Effector memory CD8-positive, alpha-beta T cell (primary cell): Measurements from ENCODE around the gene KIF1C.
"Not testable (repeated sequence)": the region's sequence is repeated elsewhere in the genome, so short reads cannot be mapped to it uniquely, and the experiment has no call there.

Experiments used
- ATAC-seq: fragments of 150-1000 bp; cut with Tn5 transposase; replicated peaks from 2 replicates; pipeline ENCODE4 v1.10.0; 2021; ENCODE audit warnings: mild to moderate bottlenecking, moderate library complexity
- DNase-seq, 3 experiments: peaks; one replicate each; pipeline ENCODE4 v3.0.0; 2021
- H3K27ac Mint-ChIP-seq, 2 donors: one replicate each; pipeline ENCODE4 v1.8.0; 2022; ENCODE audit warnings: mild to moderate bottlenecking in 2 of 2, mixed read lengths in 2 of 2, moderate library complexity in 2 of 2
- H3K27me3 Mint-ChIP-seq, 2 donors: one replicate each; pipeline ENCODE4 v1.8.0; 2022; ENCODE audit warnings: mixed read lengths in 2 of 2
- H3K36me3 Mint-ChIP-seq: one replicate; pipeline ENCODE4 v1.8.0; 2022; ENCODE audit warnings: mild to moderate bottlenecking, moderate library complexity, mixed read lengths; ENCODE audit not compliant: insufficient read depth
- H3K4me1 Mint-ChIP-seq, 2 donors: one replicate each; pipeline ENCODE4 v1.8.0; 2022; ENCODE audit warnings: low read depth in 2 of 2, mixed read lengths in 2 of 2
- H3K4me3 Mint-ChIP-seq, 2 donors: one replicate each; pipeline ENCODE4 v1.8.0; 2022; ENCODE audit warnings: mild to moderate bottlenecking in 2 of 2, mixed read lengths in 2 of 2, moderate library complexity in 2 of 2
- H3K9me3 Mint-ChIP-seq, 2 donors: one replicate each; pipeline ENCODE4 v1.8.0; 2022; ENCODE audit warnings: mixed read lengths in 2 of 2

Gene KIF1C

GRCh38 chr17:5030168-5030567, 32.4 kb downstream of the KIF1C start:
- not testable (repeated sequence) for DNase-seq, H3K4me3 Mint-ChIP-seq, H3K27me3 Mint-ChIP-seq, H3K36me3 Mint-ChIP-seq, H3K9me3 Mint-ChIP-seq, H3K27ac Mint-ChIP-seq, ATAC-seq
- H3K4me1 Mint-ChIP-seq = peaks cover 15 to 18% of the 10 kb centered on the region in 2 donors

- H3K27ac Mint-ChIP-seq = peak overlapping the region; percentile 87 to 93
- peaks cover 8% of the 10 kb centered on the region for H3K36me3 Mint-ChIP-seq
- H3K4me3 Mint-ChIP-seq = peak overlapping the region; percentile 82 to 86
Measured at GRCh38 chr17:5031365-5032082, 33.8 kb downstream of the KIF1C start.

GRCh38 chr17:5032865-5033264, 35.1 kb downstream of the KIF1C start:
- ATAC-seq (no peak), DNase-seq (no peak)
- Mint-ChIP-seq H3K27ac (peak overlapping the region in 1 of 2 donors; percentile 51), H3K4me1 (peaks cover 15 to 18% of the 10 kb centered on the region in 2 donors), H3K4me3 (peak overlapping the region in 1 of 2 donors; percentile 31), H3K36me3 (peaks cover 8% of the 10 kb centered on the region), H3K9me3 (no peaks in the 10 kb centered on the region), H3K27me3 (no peaks in the 10 kb centered on the region)

More at GRCh38 chr17:5031365-5032082, 33.8 kb downstream of the KIF1C start:
- Mint-ChIP-seq H3K4me1 (peaks cover 15 to 18% of the 10 kb centered on the region in 2 donors), H3K27me3 (no peaks in the 10 kb centered on the region), H3K9me3 (no peaks in the 10 kb centered on the region)
- ATAC-seq = peak; percentile 88
- peak; percentile 84 to 86 (median 85) for DNase-seq

GRCh38 chr17:5033352-5034015, 35.7 kb downstream of the KIF1C start:
- H3K4me1 Mint-ChIP-seq = peaks cover 15 to 18% of the 10 kb centered on the region in 2 donors
- no peaks in the 10 kb centered on the region for H3K9me3 Mint-ChIP-seq
- ATAC-seq (no peak), DNase-seq (no peak)
- peaks cover 8% of the 10 kb centered on the region for H3K36me3 Mint-ChIP-seq
- H3K4me3 Mint-ChIP-seq = peak overlapping the region in 1 of 2 donors; percentile 31
- H3K27me3 Mint-ChIP-seq = no peaks in the 10 kb centered on the region
- H3K27ac Mint-ChIP-seq = no peak overlapping the region

- H3K27ac Mint-ChIP-seq = no peak overlapping the region
- no peaks in the 10 kb centered on the region for H3K27me3 Mint-ChIP-seq
- ATAC-seq (no peak), DNase-seq (no peak)
- peaks cover 15 to 18% of the 10 kb centered on the region in 2 donors for H3K4me1 Mint-ChIP-seq
- peaks cover 8% of the 10 kb centered on the region for H3K36me3 Mint-ChIP-seq
- no peaks in the 10 kb centered on the region for H3K9me3 Mint-ChIP-seq
- no peak overlapping the region for H3K4me3 Mint-ChIP-seq
Measured at GRCh38 chr17:5034063-5034462, 36.3 kb downstream of the KIF1C start.

GRCh38 chr17:5034651-5035050, 36.9 kb downstream of the KIF1C start:
- Mint-ChIP-seq H3K27ac (no peak overlapping the region), H3K4me3 (peak overlapping the region in 1 of 2 donors; percentile 20), H3K9me3 (no peaks in the 10 kb centered on the region), H3K4me1 (peaks cover 15 to 20% of the 10 kb centered on the region in 2 donors), H3K27me3 (no peaks in the 10 kb centered on the region), H3K36me3 (peaks cover 8% of the 10 kb centered on the region)
- no peak for DNase-seq
- ATAC-seq = no peak

GRCh38 chr17:5035315-5035714, 37.6 kb downstream of the KIF1C start, which contains the start of gene SLC52A1:
SLC52A1 (minus strand) TSS chr17:5035426; CDS start chr17:5034606, 820 bp downstream.
- Mint-ChIP-seq H3K27ac (peak within 1 kb of the TSS in 1 of 2 donors; percentile 49), H3K36me3 (peaks cover 8% of the 10 kb centered on the region), H3K27me3 (no peaks in the 10 kb centered on the region), H3K4me3 (peak within 1 kb of the TSS; percentile 20 to 29), H3K4me1 (peaks cover 16 to 22% of the 10 kb centered on the region in 2 donors), H3K9me3 (no peaks in the 10 kb centered on the region)
- ATAC-seq (no peak), DNase-seq (no peak)

GRCh38 chr17:5042157-5043022, 44.6 kb downstream of the KIF1C start:
- Mint-ChIP-seq H3K36me3 (peaks cover 7% of the 10 kb centered on the region), H3K27ac (peak overlapping the region; percentile 87 to 93), H3K27me3 (no peaks in the 10 kb centered on the region), H3K4me3 (peak overlapping the region; percentile 79 to 88), H3K9me3 (no peaks in the 10 kb centered on the region), H3K4me1 (peaks cover 21 to 34% of the 10 kb centered on the region in 2 donors)
- peak; percentile 66 for ATAC-seq
- peak in 1 of 3 experiments; percentile 17 for DNase-seq

GRCh38 chr17:5043524-5043923, 45.8 kb downstream of the KIF1C start:
- Mint-ChIP-seq H3K27me3 (no peaks in the 10 kb centered on the region), H3K27ac (peak overlapping the region; percentile 68 to 87), H3K4me3 (peak overlapping the region; percentile 79 to 88), H3K9me3 (no peaks in the 10 kb centered on the region), H3K4me1 (peaks cover 24 to 44% of the 10 kb centered on the region in 2 donors), H3K36me3 (peaks cover 7% of the 10 kb centered on the region)
- DNase-seq = no peak
- no peak for ATAC-seq

- Mint-ChIP-seq H3K27me3 (no peaks in the 10 kb centered on the region), H3K27ac (peak overlapping the region; percentile 53 to 81), H3K9me3 (no peaks in the 10 kb centered on the region), H3K4me1 (peaks cover 31 to 49% of the 10 kb centered on the region in 2 donors), H3K36me3 (peaks cover 12% of the 10 kb centered on the region), H3K4me3 (no peak overlapping the region)
- DNase-seq (no peak), ATAC-seq (no peak)
Measured at GRCh38 chr17:5044630-5045029, 46.9 kb downstream of the KIF1C start.

- Mint-ChIP-seq H3K27me3 (no peaks in the 10 kb centered on the region), H3K9me3 (no peaks in the 10 kb centered on the region), H3K4me3 (peak overlapping the region; percentile 21 to 54), H3K4me1 (peaks cover 32 to 53% of the 10 kb centered on the region in 2 donors), H3K36me3 (peaks cover 12% of the 10 kb centered on the region), H3K27ac (peak overlapping the region in 1 of 2 donors; percentile 81)
- ATAC-seq (no peak), DNase-seq (no peak)
Measured at GRCh38 chr17:5045496-5045895, 47.7 kb downstream of the KIF1C start.

GRCh38 chr17:5047446-5047845, 49.7 kb downstream of the KIF1C start:
- peak overlapping the region in 1 of 2 donors; percentile 18 for H3K4me3 Mint-ChIP-seq

GRCh38 chr17:5049314-5049841, 51.6 kb downstream of the KIF1C start:
- Mint-ChIP-seq H3K9me3 (no peaks in the 10 kb centered on the region), H3K4me1 (peaks cover 18 to 31% of the 10 kb centered on the region in 2 donors), H3K4me3 (peak overlapping the region; percentile 74 to 78), H3K36me3 (peaks cover 7% of the 10 kb centered on the region), H3K27me3 (no peaks in the 10 kb centered on the region), H3K27ac (peak overlapping the region; percentile 97 to 99)
- ATAC-seq (peak; percentile 99), DNase-seq (peak; percentile 63 to 74 (median 68))

More at GRCh38 chr17:5047446-5047845, 49.7 kb downstream of the KIF1C start:
- DNase-seq (no peak), ATAC-seq (no peak)
- Mint-ChIP-seq H3K27ac (peak overlapping the region in 1 of 2 donors; percentile 99), H3K27me3 (no peaks in the 10 kb centered on the region), H3K36me3 (peaks cover 8% of the 10 kb centered on the region), H3K4me1 (peaks cover 26 to 45% of the 10 kb centered on the region in 2 donors), H3K9me3 (no peaks in the 10 kb centered on the region)
